Naive thymus-derived CD4-positive, alpha-beta T cell (primary cell): ENCODE results near the gene RFK. TPM values are rescaled to one million over a fixed set of nuclear protein-coding genes. Genes with fewer than 3 reads are reported as not detected.
"Not testable (repeated sequence)": the region's sequence is repeated elsewhere in the genome, so short reads cannot be mapped to it uniquely, and the experiment has no call there.

ENCODE experiments used
- ATAC-seq: fragments of 150-1000 bp; cut with Tn5 transposase; 2 replicates; pipeline ENCODE4 v1.10.0; 2021; ENCODE audit warnings: mild to moderate bottlenecking, moderate library complexity
- CTCF ChIA-PET: fragments of 350-600 bp; sonication (Branson Sonifier 250); formaldehyde crosslinking; loops from one replicate; lab custom pipeline; 2021; ENCODE audit warnings: antibody characterized with exemption; lab: Charles Lee
- POLR2A ChIA-PET: fragments of 350-600 bp; sonication (Branson Sonifier 250); formaldehyde crosslinking; loops from one replicate; lab custom pipeline; 2021; ENCODE audit warnings: antibody characterized with exemption, inconsistent platforms; lab: Charles Lee
- DNase-seq, 9 donors: peaks; one replicate each; pipeline versions ENCODE4 v3.0.0 to v3.0.0-alpha.2; 2020 to 2022; ENCODE audit warnings: mixed read lengths in 1 of 9
- H3K27ac ChIP-seq: one replicate; pipeline ENCODE4 v1.7.0; 2013; ENCODE audit warnings: mild to moderate bottlenecking, low read depth, low read length, moderate library complexity
- H3K27me3 ChIP-seq, 2 donors: one replicate each; pipeline ENCODE4 v1.7.0; 2013; ENCODE audit warnings: low read length in 2 of 2, mild to moderate bottlenecking in 2 of 2, moderate library complexity in 2 of 2; ENCODE audit not compliant: control insufficient read depth in 2 of 2, insufficient read depth in 2 of 2
- H3K36me3 ChIP-seq, 3 experiments: 1 replicate in 2 of 3; 2 replicates in 1 of 3; pipeline ENCODE4 v1.7.0; 2013; ENCODE audit warnings: low read length in 3 of 3, mild to moderate bottlenecking in 3 of 3, moderate library complexity in 1 of 3; ENCODE audit not compliant: insufficient read depth in 3 of 3, control insufficient read depth in 2 of 3
- H3K4me1 ChIP-seq, 2 donors: one replicate each; pipeline ENCODE4 v1.7.0; 2013; ENCODE audit warnings: low read length in 2 of 2, mild to moderate bottlenecking in 2 of 2, moderate library complexity in 1 of 2; ENCODE audit not compliant: control insufficient read depth in 2 of 2, insufficient read depth in 2 of 2
- H3K4me3 ChIP-seq: 2 replicates; pipeline ENCODE4 v1.7.0; 2013; ENCODE audit warnings: mild to moderate bottlenecking, low read length
- H3K9me3 ChIP-seq, 3 experiments: 1 replicate in 2 of 3; 2 replicates in 1 of 3; pipeline ENCODE4 v1.7.0; 2013; ENCODE audit warnings: low read length in 3 of 3; ENCODE audit not compliant: control insufficient read depth in 2 of 3
- H3K27ac Mint-ChIP-seq, 9 donors: one replicate each; pipeline ENCODE4 v1.8.0; 2020 to 2022; ENCODE audit warnings: mixed read lengths in 9 of 9, mild to moderate bottlenecking in 8 of 9, moderate library complexity in 5 of 9, inconsistent platforms in 2 of 9
- H3K27me3 Mint-ChIP-seq, 5 donors: one replicate each; pipeline ENCODE4 v1.8.0; 2021 to 2022; ENCODE audit warnings: mixed read lengths in 5 of 5, mild to moderate bottlenecking in 1 of 5
- H3K36me3 Mint-ChIP-seq, 5 donors: one replicate each; pipeline ENCODE4 v1.8.0; 2020 to 2022; ENCODE audit warnings: mixed read lengths in 5 of 5, mild to moderate bottlenecking in 3 of 5, inconsistent platforms in 1 of 5
- H3K4me1 Mint-ChIP-seq, 7 donors: one replicate each; pipeline ENCODE4 v1.8.0; 2020 to 2022; ENCODE audit warnings: mixed read lengths in 7 of 7, mild to moderate bottlenecking in 3 of 7, inconsistent platforms in 1 of 7
- H3K4me3 Mint-ChIP-seq, 10 donors: one replicate each; pipeline ENCODE4 v1.8.0; 2020 to 2022; ENCODE audit warnings: mild to moderate bottlenecking in 10 of 10, mixed read lengths in 10 of 10, moderate library complexity in 6 of 10, inconsistent platforms in 2 of 10
- H3K9me3 Mint-ChIP-seq, 11 donors: one replicate each; pipeline ENCODE4 v1.8.0; 2020 to 2022; ENCODE audit warnings: mixed read lengths in 11 of 11, mild to moderate bottlenecking in 4 of 11, inconsistent platforms in 1 of 11, moderate library complexity in 1 of 11
- intact Hi-C, 2 donors: fragments of 100-400 bp; cut with micrococcal nuclease; formaldehyde crosslinking; loops; one replicate each; pipeline ENCODE4 v1.15.1; 2023
- polyA plus RNA-seq, 2 donors: library from polyadenylated mRNA; unstranded; fragments of 300-500 nt; fragmentation: Illumina TruSeq; gene quantifications; one replicate each; pipeline ENCODE4 v1.2.3, GENCODE V29; 2021
- total RNA-seq, 6 experiments: library from RNA in 5 of 6; stranded (reverse) in 5 of 6; gene quantifications; 1 replicate in 5 of 6; 2 replicates in 1 of 6; pipeline ENCODE4 v1.2.3 and lab custom pipeline; 2021 to 2026

The RFK gene
- total and polyA plus RNA-seq, 7 experiments from 2014 or later: 6.8 to 25.9 (median 11.5) TPM

DNA sequence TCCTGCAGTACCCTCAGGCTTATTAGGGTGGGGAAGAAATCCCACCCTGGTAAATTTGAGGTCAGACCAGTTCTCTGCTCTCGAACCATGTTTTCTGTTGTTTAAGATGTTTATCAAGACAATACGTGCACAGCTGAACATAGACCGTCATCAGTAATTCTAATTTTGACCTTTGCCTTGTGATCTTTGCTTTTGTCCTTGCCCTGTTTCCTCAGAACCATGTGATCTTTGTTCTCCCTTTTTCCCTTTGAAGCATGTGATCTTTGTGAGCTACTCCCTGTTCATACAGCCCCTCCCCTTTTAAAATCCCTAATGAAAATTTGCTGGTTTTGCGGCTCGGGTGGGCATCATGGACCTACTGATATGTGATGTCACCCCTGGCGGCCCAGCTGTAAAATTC, 40.7 kb upstream of the RFK start:
- H3K27ac ChIP-seq, H3K36me3 ChIP-seq, H3K36me3 Mint-ChIP-seq, H3K4me3 ChIP-seq, DNase-seq, H3K9me3 Mint-ChIP-seq, H3K27me3 ChIP-seq, H3K9me3 ChIP-seq, H3K4me3 Mint-ChIP-seq, H3K27ac Mint-ChIP-seq, H3K4me1 ChIP-seq, intact Hi-C loops, POLR2A ChIA-PET, CTCF ChIA-PET, ATAC-seq, H3K27me3 Mint-ChIP-seq: not testable (repeated sequence)
- H3K4me1 Mint-ChIP-seq: peaks cover 0 to 10% (median 0%) of the 10 kb centered on the region in 7 donors

DNA sequence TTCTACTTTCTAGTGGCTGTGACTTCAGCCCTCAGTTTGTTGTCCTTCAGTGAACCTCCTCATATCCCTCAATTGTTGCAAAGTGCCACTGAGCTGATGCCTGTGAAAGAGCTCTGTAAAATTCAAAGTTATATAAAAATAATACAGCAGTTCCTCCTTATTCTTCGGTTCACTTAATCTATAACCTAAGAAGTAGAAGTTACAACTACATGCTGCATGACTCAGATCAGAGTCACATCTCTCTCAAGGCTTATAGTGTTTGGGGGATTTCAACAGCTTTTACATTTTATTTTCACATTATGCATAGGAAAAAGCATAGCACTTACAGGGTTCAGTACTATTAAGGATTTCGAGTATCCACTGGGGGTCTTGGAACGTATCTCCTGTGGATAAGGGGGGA, 39.6 kb upstream of the RFK start:
- ChIA-PET POLR2A (no interaction called here), CTCF (no interaction called here)
- H3K27me3 Mint-ChIP-seq: peaks cover 0 to 7% (median 0%) of the 10 kb centered on the region in 5 donors
- Histone ChIP-seq H3K4me3 (no peak overlapping the region), H3K4me1 (no peaks in the 10 kb centered on the region), H3K27me3 (no peaks in the 10 kb centered on the region), H3K9me3 (no peaks in the 10 kb centered on the region), H3K36me3 (no peaks in the 10 kb centered on the region), H3K27ac (no peak overlapping the region)
- intact Hi-C loops: no loop called here
- DNase-seq (no peak), ATAC-seq (no peak)
- H3K4me1 Mint-ChIP-seq: peaks cover 0 to 9% (median 0%) of the 10 kb centered on the region in 7 donors
- peaks cover 0 to 1% (median 0%) of the 10 kb centered on the region in 11 donors for H3K9me3 Mint-ChIP-seq
- peak overlapping the region in 1 of 9 donors; percentile 9 for H3K27ac Mint-ChIP-seq
- no peak overlapping the region for H3K4me3 Mint-ChIP-seq
- peaks cover 0 to 1% (median 0%) of the 10 kb centered on the region in 5 donors for H3K36me3 Mint-ChIP-seq

DNA sequence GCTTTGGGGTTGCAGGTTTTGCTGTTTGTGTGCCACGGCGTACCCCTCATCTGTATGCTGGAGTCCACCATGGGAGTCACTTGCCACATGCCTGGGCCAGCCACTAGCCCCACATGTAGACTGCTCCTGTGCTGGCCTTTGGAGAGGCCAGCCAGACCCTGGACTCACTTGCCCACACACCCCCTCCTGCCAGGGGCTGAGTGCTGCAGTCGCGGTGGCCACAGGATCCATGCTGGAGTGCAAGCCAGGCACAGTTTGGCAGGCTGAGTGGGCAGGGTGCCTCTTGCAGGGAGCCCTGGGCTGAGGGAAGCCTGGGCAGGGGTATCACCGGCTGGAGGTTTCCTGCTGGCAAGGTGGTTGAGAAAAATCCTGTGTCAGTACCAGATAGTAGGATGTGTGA, 39.2 kb upstream of the RFK start:
- no peak overlapping the region for H3K4me3 Mint-ChIP-seq
- H3K9me3 Mint-ChIP-seq: peaks cover 0 to 1% (median 0%) of the 10 kb centered on the region in 11 donors
- H3K27ac ChIP-seq: no peak overlapping the region
- ATAC-seq: no peak
- no peak overlapping the region for H3K4me3 ChIP-seq
- H3K36me3 ChIP-seq: no peaks in the 10 kb centered on the region
- H3K9me3 ChIP-seq: no peaks in the 10 kb centered on the region
- peaks cover 0 to 1% (median 0%) of the 10 kb centered on the region in 5 donors for H3K36me3 Mint-ChIP-seq
- peaks cover 0 to 7% (median 0%) of the 10 kb centered on the region in 5 donors for H3K27me3 Mint-ChIP-seq
- H3K27ac Mint-ChIP-seq: no peak overlapping the region
- no peak for DNase-seq
- H3K27me3 ChIP-seq: no peaks in the 10 kb centered on the region
- peaks cover 0 to 4% (median 0%) of the 10 kb centered on the region in 7 donors for H3K4me1 Mint-ChIP-seq
- ChIA-PET POLR2A (no interaction called here), CTCF (no interaction called here)
- intact Hi-C loops: no loop called here
- no peaks in the 10 kb centered on the region for H3K4me1 ChIP-seq

DNA sequence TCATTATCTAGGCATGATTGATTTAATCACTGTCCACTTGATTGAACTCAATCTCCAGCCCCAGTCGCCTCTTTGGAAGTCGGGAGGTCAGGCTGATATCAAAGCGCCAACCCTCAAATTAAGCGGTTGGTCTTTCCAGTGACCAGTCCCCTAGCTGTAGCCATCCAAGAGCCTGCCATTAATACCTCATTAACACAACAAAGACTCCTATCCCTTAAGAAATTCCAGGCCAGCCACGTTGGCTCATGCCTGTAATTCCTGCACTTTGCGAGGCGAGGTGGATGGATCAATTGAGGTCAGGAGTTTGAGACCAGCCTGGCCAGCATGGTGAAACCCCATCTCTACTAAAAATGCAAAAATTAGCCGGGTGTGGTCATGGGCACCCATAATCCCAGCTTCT, 37.4 kb upstream of the RFK start:
- ChIA-PET POLR2A (no interaction called here), CTCF (no interaction called here)
- Histone ChIP-seq H3K36me3 (no peaks in the 10 kb centered on the region), H3K27ac (no peak overlapping the region), H3K4me3 (no peak overlapping the region), H3K4me1 (no peaks in the 10 kb centered on the region), H3K27me3 (no peaks in the 10 kb centered on the region), H3K9me3 (no peaks in the 10 kb centered on the region)
- Mint-ChIP-seq H3K27ac (no peak overlapping the region), H3K4me1 (no peaks in the 10 kb centered on the region), H3K27me3 (peaks cover 0 to 7% (median 0%) of the 10 kb centered on the region in 5 donors), H3K4me3 (no peak overlapping the region), H3K36me3 (no peaks in the 10 kb centered on the region), H3K9me3 (peaks cover 0 to 1% (median 0%) of the 10 kb centered on the region in 11 donors)
- intact Hi-C loops: no loop called here
- DNase-seq (no peak), ATAC-seq (no peak)

DNA sequence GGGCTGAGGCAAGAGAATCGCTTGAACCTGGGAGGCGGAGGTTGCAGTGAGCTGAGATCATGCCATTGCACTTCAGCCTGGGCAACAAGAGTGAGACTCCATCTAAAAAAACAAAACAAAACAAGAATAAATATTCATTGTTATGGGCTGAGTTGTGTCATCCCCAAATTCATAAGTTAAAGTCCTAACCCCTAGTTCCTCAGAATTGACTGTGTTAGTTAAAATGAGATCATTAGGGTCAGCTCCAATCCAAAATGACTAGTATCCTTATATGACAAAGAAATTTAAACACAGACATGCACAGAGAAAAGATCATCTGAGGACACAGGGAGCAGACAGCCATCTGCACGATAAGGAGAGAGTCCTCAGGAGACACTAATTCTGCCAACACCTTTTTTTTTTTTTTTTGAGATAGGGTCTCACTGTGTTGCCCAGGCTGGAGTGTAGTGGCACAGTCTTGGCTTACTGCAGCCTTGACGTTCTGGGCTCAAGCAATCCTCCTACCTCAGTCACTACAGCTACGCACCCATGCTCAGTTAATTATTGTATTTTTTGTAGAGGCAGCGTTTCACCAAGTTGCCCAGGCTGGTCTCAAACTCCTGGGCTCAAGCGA, 32.7 kb upstream of the RFK start:
- ChIA-PET POLR2A (no interaction called here), CTCF (interaction anchor here (0.6 kb wide), 3 partner anchors 277 to 613 kb away, joined by 4 to 5 read pairs (median 4); no protein-coding TSS in a partner anchor)
- DNase-seq (no peak), ATAC-seq (no peak)
- intact Hi-C loops: no loop called here
- H3K36me3 ChIP-seq: no peaks in the 10 kb centered on the region
- no peaks in the 10 kb centered on the region for H3K9me3 ChIP-seq
- H3K9me3 Mint-ChIP-seq: no peaks in the 10 kb centered on the region
- no peak overlapping the region for H3K27ac Mint-ChIP-seq
- peaks cover 3 to 23% (median 4%) of the 10 kb centered on the region in 7 donors for H3K4me1 Mint-ChIP-seq
- H3K27me3 Mint-ChIP-seq: no peaks in the 10 kb centered on the region
- H3K27ac ChIP-seq: no peak overlapping the region
- no peak overlapping the region for H3K4me3 Mint-ChIP-seq
- no peaks in the 10 kb centered on the region for H3K27me3 ChIP-seq
- H3K36me3 Mint-ChIP-seq: peaks cover 0 to 2% (median 0%) of the 10 kb centered on the region in 5 donors
- H3K4me3 ChIP-seq: no peak overlapping the region
- H3K4me1 ChIP-seq: no peaks in the 10 kb centered on the region

GRCh38 chr9:76425677-76426453, 31.6 kb upstream of the RFK start:
- CTCF ChIA-PET: no interaction called here
- intact Hi-C loops: loop anchor here in 1 of 2 donors (2.0 kb wide), 1 partner anchor 15 kb away; no protein-coding TSS in a partner anchor
- POLR2A ChIA-PET: no interaction called here

More at GRCh38 chr9:76425677-76426453, 31.6 kb upstream of the RFK start:
- DNase-seq: no peak
- Histone ChIP-seq H3K4me3 (no peak overlapping the region), H3K9me3 (no peaks in the 10 kb centered on the region), H3K27ac (no peak overlapping the region), H3K27me3 (no peaks in the 10 kb centered on the region), H3K4me1 (no peaks in the 10 kb centered on the region), H3K36me3 (no peaks in the 10 kb centered on the region)
- H3K27ac Mint-ChIP-seq: peak overlapping the region in 1 of 9 donors; percentile 54
- H3K4me3 Mint-ChIP-seq: no peak overlapping the region
- no peaks in the 10 kb centered on the region for H3K9me3 Mint-ChIP-seq
- H3K36me3 Mint-ChIP-seq: peaks cover 0 to 2% (median 0%) of the 10 kb centered on the region in 5 donors
- ATAC-seq: no peak
- no peaks in the 10 kb centered on the region for H3K27me3 Mint-ChIP-seq
- peaks cover 3 to 23% (median 4%) of the 10 kb centered on the region in 7 donors for H3K4me1 Mint-ChIP-seq
